ENCODE measurements around the gene RGS16. TPM values are rescaled to one million over a fixed set of nuclear protein-coding genes. Genes with fewer than 3 reads are reported as not detected.
A peak's percentile ranks its signal among the peaks of the same experiment; 100 is the strongest.

RGS16 gene
- polyA plus RNA-seq, 1 experiment, result 0.23 TPM

GRCh38 chr1:182603646-182604174 is 479 bp downstream of the RGS16 start:
- Histone ChIP-seq H3K4me3 (ENCODE audit: low read depth, low read length) (peak overlapping the region; percentile 47), H3K27me3 (ENCODE audit: control insufficient read depth, insufficient read depth, low read length) (peaks cover 4% of the 10 kb centered on the region), H3K36me3 (ENCODE audit: control insufficient read depth, insufficient read depth, low read length) (no peaks in the 10 kb centered on the region)
- TF ChIP-seq CTCF (IDR thresholded peaks at IDR 0.05; ENCODE audit: insufficient read depth, low read depth, low read length), result no peak
- POLR2A ChIA-PET, result interaction anchor here (0.6 kb wide), 1 partner anchor 180 kb away, joined by 3 read pairs; no protein-coding TSS in a partner anchor
- CTCF ChIA-PET, result interaction anchor here (0.9 to 16.9 kb wide), 6 partner anchors 9 to 702 kb away, joined by 3 to 488 read pairs (median 8); partner anchors contain the start of genes NPL and RNASEL
- DNase-seq (ENCODE audit: low read depth), result no peak

- peaks cover 4% of the 10 kb centered on the region for H3K27me3 ChIP-seq (ENCODE audit: control insufficient read depth, insufficient read depth, low read length)
- CTCF ChIA-PET, result interaction anchor here (0.6 to 16.9 kb wide), 7 partner anchors 8 to 703 kb away, joined by 3 to 488 read pairs (median 4); partner anchors contain the start of genes NPL and RNASEL
- H3K36me3 ChIP-seq (ENCODE audit: control insufficient read depth, insufficient read depth, low read length), result no peaks in the 10 kb centered on the region
- TF ChIP-seq CTCF (IDR thresholded peaks at IDR 0.05; ENCODE audit: insufficient read depth, low read depth, low read length), result no peak
- no peak overlapping the region for H3K4me3 ChIP-seq (ENCODE audit: low read depth, low read length)
- POLR2A ChIA-PET, result interaction anchor here (0.6 kb wide), 1 partner anchor 181 kb away, joined by 3 read pairs; no protein-coding TSS in a partner anchor
- no peak for DNase-seq (ENCODE audit: low read depth)
Measured at GRCh38 chr1:182602935-182603645, 1.1 kb downstream of the RGS16 start.

GRCh38 chr1:182601913-182602312 is 2.3 kb downstream of the RGS16 start:
- POLR2A ChIA-PET, result no interaction called here
- CTCF ChIA-PET, result interaction anchor here (0.7 to 16.9 kb wide), 7 partner anchors 9 to 193 kb away, joined by 3 to 488 read pairs (median 6); partner anchors contain the start of gene NPL
- no peak for TF ChIP-seq CTCF (IDR thresholded peaks at IDR 0.05; ENCODE audit: insufficient read depth, low read depth, low read length)
- no peak for DNase-seq (ENCODE audit: low read depth)
- no peak overlapping the region for H3K4me3 ChIP-seq (ENCODE audit: low read depth, low read length)
- H3K36me3 ChIP-seq (ENCODE audit: control insufficient read depth, insufficient read depth, low read length), result no peaks in the 10 kb centered on the region
- peaks cover 7% of the 10 kb centered on the region for H3K27me3 ChIP-seq (ENCODE audit: control insufficient read depth, insufficient read depth, low read length)

- H3K27me3 ChIP-seq (ENCODE audit: control insufficient read depth, insufficient read depth, low read length), result peaks cover 7% of the 10 kb centered on the region
- ChIA-PET POLR2A (interaction anchor here (0.6 kb wide), 1 partner anchor 314 kb away, joined by 13 read pairs; no protein-coding TSS in a partner anchor), CTCF (interaction anchor here (0.6 to 16.9 kb wide), 16 partner anchors 8 to 452 kb away, joined by 3 to 488 read pairs (median 5); partner anchors contain the start of gene NPL)
- no peaks in the 10 kb centered on the region for H3K36me3 ChIP-seq (ENCODE audit: control insufficient read depth, insufficient read depth, low read length)
- H3K4me3 ChIP-seq (ENCODE audit: low read depth, low read length), result no peak overlapping the region
- DNase-seq (ENCODE audit: low read depth), result no peak
- peak; percentile 70 for TF ChIP-seq CTCF (IDR thresholded peaks at IDR 0.05; ENCODE audit: insufficient read depth, low read depth, low read length)
Measured at GRCh38 chr1:182601416-182601786, 2.8 kb downstream of the RGS16 start.

- no peaks in the 10 kb centered on the region for H3K36me3 ChIP-seq (ENCODE audit: control insufficient read depth, insufficient read depth, low read length)
- POLR2A ChIA-PET, result interaction anchor here (0.6 kb wide), 1 partner anchor 314 kb away, joined by 13 read pairs; no protein-coding TSS in a partner anchor
- DNase-seq (ENCODE audit: low read depth), result no peak
- H3K4me3 ChIP-seq (ENCODE audit: low read depth, low read length), result no peak overlapping the region
- TF ChIP-seq CTCF (IDR thresholded peaks at IDR 0.05; ENCODE audit: insufficient read depth, low read depth, low read length), result no peak
- CTCF ChIA-PET, result interaction anchor here (0.6 to 16.9 kb wide), 20 partner anchors 8 to 451 kb away, joined by 3 to 488 read pairs (median 4); partner anchors contain the start of gene NPL
- peaks cover 7% of the 10 kb centered on the region for H3K27me3 ChIP-seq (ENCODE audit: control insufficient read depth, insufficient read depth, low read length)
Measured at GRCh38 chr1:182600745-182601415, 3.3 kb downstream of the RGS16 start.
